Nephron progenitor cell (in vitro differentiated cells): ENCODE results near the gene STUB1.

ENCODE experiments used
- DNase-seq: peaks from one replicate; pipeline ENCODE4 v3.0.0; 2021
- H3K27ac Mint-ChIP-seq: 2 replicates; pipeline ENCODE4 v1.8.0; 2021; ENCODE audit warnings: mild to moderate bottlenecking, moderate library complexity, mixed read lengths
- H3K27me3 Mint-ChIP-seq: 2 replicates; pipeline ENCODE4 v1.8.0; 2021; ENCODE audit warnings: mild to moderate bottlenecking, low read depth, mixed read lengths; ENCODE audit not compliant: poor library complexity
- H3K36me3 Mint-ChIP-seq: 2 replicates; pipeline ENCODE4 v1.8.0; 2021; ENCODE audit warnings: low read depth, mixed read lengths
- H3K4me1 Mint-ChIP-seq: 2 replicates; pipeline ENCODE4 v1.8.0; 2021; ENCODE audit warnings: mixed read lengths
- H3K4me3 Mint-ChIP-seq: 2 replicates; pipeline ENCODE4 v1.8.0; 2021; ENCODE audit warnings: mild to moderate bottlenecking, moderate library complexity, mixed read lengths
- H3K9me3 Mint-ChIP-seq: 2 replicates; pipeline ENCODE4 v1.8.0; 2021; ENCODE audit warnings: mild to moderate bottlenecking, moderate library complexity, mixed read lengths
- TF ChIP-seq, protein P1 (sequence below): fragments of 200-600 bp; sonication (generic); IDR thresholded peaks from 2 replicates; pipeline ENCODE4 v1.5.0; 2021; ENCODE audit warnings: antibody characterized with exemption

The STUB1 gene

GRCh38 chr16:700684-701584 lies 20.7 kb downstream of the STUB1 start:
- Mint-ChIP-seq H3K4me3 (no peak overlapping the region), H3K9me3 (no peaks in the 10 kb centered on the region), H3K36me3 (no peaks in the 10 kb centered on the region), H3K4me1 (no peaks in the 10 kb centered on the region), H3K27me3 (peaks cover 90% of the 10 kb centered on the region), H3K27ac (no peak overlapping the region)
- TF ChIP-seq, protein P1, sequence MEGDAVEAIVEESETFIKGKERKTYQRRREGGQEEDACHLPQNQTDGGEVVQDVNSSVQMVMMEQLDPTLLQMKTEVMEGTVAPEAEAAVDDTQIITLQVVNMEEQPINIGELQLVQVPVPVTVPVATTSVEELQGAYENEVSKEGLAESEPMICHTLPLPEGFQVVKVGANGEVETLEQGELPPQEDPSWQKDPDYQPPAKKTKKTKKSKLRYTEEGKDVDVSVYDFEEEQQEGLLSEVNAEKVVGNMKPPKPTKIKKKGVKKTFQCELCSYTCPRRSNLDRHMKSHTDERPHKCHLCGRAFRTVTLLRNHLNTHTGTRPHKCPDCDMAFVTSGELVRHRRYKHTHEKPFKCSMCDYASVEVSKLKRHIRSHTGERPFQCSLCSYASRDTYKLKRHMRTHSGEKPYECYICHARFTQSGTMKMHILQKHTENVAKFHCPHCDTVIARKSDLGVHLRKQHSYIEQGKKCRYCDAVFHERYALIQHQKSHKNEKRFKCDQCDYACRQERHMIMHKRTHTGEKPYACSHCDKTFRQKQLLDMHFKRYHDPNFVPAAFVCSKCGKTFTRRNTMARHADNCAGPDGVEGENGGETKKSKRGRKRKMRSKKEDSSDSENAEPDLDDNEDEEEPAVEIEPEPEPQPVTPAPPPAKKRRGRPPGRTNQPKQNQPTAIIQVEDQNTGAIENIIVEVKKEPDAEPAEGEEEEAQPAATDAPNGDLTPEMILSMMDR, result no peak
- DNase-seq, result peak; percentile 93

- H3K4me3 Mint-ChIP-seq, result no peak overlapping the region
- H3K4me1 Mint-ChIP-seq, result no peaks in the 10 kb centered on the region
- H3K27me3 Mint-ChIP-seq, result peaks cover 90% of the 10 kb centered on the region
- DNase-seq, result no peak
- H3K27ac Mint-ChIP-seq, result no peak overlapping the region
- no peaks in the 10 kb centered on the region for H3K36me3 Mint-ChIP-seq
- H3K9me3 Mint-ChIP-seq, result no peaks in the 10 kb centered on the region
- TF ChIP-seq, protein P1, result no peak
Measured at GRCh38 chr16:702341-702740, 22.1 kb downstream of the STUB1 start.

DNA sequence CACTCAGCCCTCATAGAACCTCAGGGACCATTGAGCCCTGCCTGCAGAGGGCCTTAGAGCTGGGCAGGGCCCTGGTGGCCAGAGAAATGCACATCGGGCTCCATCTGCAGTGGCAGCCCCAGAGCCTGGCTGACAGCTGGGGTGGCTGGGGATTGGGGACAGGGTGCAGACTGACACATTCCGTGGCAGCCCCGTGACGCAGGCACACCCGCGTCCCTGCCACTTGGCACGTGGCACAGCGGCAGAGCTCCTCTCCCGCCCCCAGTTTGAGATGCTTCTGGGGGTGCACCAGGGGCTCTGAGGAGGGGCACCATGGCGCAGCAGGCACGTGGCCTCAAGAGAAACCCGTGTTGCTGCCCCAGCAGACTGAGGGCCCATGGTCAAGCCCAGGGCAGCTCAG lies 23.2 kb downstream of the STUB1 start:
- no peak for DNase-seq
- H3K9me3 Mint-ChIP-seq, result no peaks in the 10 kb centered on the region
- no peak overlapping the region for H3K27ac Mint-ChIP-seq
- no peak overlapping the region for H3K4me3 Mint-ChIP-seq
- no peaks in the 10 kb centered on the region for H3K4me1 Mint-ChIP-seq
- no peaks in the 10 kb centered on the region for H3K36me3 Mint-ChIP-seq
- H3K27me3 Mint-ChIP-seq, result peaks cover 90% of the 10 kb centered on the region
- TF ChIP-seq, protein P1, result no peak

DNA sequence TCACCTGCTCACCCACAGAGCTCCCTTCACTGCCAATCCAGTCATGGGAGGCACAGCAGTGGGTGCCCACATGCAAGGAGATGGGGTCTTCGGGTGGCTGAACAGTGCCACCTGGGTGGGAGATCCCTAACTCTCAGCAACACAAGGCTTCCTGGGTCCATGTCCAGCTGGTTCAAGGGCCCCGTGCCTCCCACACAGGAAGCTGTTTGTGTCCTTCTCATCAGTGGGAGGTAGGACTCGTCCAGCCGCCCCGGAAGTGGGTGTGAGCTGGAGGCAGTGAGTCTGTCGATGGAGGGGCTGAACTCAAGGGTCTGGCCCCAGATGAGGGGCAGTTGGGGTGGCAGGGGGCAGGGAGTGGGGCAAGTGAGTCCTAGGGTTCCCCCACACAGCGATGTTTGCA lies 23.8 kb downstream of the STUB1 start:
- Mint-ChIP-seq H3K27ac (no peak overlapping the region), H3K4me3 (no peak overlapping the region), H3K4me1 (no peaks in the 10 kb centered on the region), H3K36me3 (no peaks in the 10 kb centered on the region), H3K27me3 (peaks cover 90% of the 10 kb centered on the region), H3K9me3 (no peaks in the 10 kb centered on the region)
- TF ChIP-seq, protein P1, result no peak
- no peak for DNase-seq

GRCh38 chr16:704552-705380 lies 24.6 kb downstream of the STUB1 start:
- TF ChIP-seq, protein P1, result no peak
- H3K4me1 Mint-ChIP-seq, result no peaks in the 10 kb centered on the region
- no peaks in the 10 kb centered on the region for H3K9me3 Mint-ChIP-seq
- DNase-seq, result no peak
- H3K36me3 Mint-ChIP-seq, result no peaks in the 10 kb centered on the region
- no peak overlapping the region for H3K4me3 Mint-ChIP-seq
- H3K27ac Mint-ChIP-seq, result no peak overlapping the region
- H3K27me3 Mint-ChIP-seq, result peaks cover 90% of the 10 kb centered on the region
